BLaER1 treated with 17β-estradiol and CSF1 and Interleukin-3, amounts not matched to agents 10 nM and 100 nM (cell line): Measurements from ENCODE around the gene LTBR.
A peak's percentile ranks its signal among the peaks of the same experiment; 100 is the strongest.
"Not testable (repeated sequence)": the region's sequence is repeated elsewhere in the genome, so short reads cannot be mapped to it uniquely, and the experiment has no call there.

Source experiments
- H3K27ac ChIP-seq, 11 experiments: shearing (Covaris generic); formaldehyde crosslinking; 2 replicates each; pipeline ENCODE4 v1.8.1; 2022
- H3K27me3 ChIP-seq, 11 experiments: shearing (Covaris generic); formaldehyde crosslinking; 2 replicates each; pipeline ENCODE4 v1.8.1; 2022
- H3K36me3 ChIP-seq, 11 experiments: shearing (Covaris generic); formaldehyde crosslinking; 2 replicates each; pipeline ENCODE4 v1.8.1; 2022
- H3K4me1 ChIP-seq, 10 experiments: shearing (Covaris generic); formaldehyde crosslinking; 2 replicates each; pipeline ENCODE4 v1.8.1; 2022
- H3K4me2 ChIP-seq, 11 experiments: shearing (Covaris generic); formaldehyde crosslinking; 2 replicates each; pipeline ENCODE4 v1.8.1; 2022
- H3K4me3 ChIP-seq, 10 experiments: shearing (Covaris generic); formaldehyde crosslinking; 2 replicates each; pipeline ENCODE4 v1.8.1; 2022
- H3K9ac ChIP-seq, 11 experiments: shearing (Covaris generic); formaldehyde crosslinking; 2 replicates each; pipeline ENCODE4 v1.8.1; 2022
- H3K9me3 ChIP-seq, 11 experiments: shearing (Covaris generic); formaldehyde crosslinking; replicated peaks in 1 of 11; 2 replicates each; pipeline ENCODE4 v1.8.1; 2022
- H4K20me1 ChIP-seq, 11 experiments: shearing (Covaris generic); formaldehyde crosslinking; 2 replicates each; pipeline ENCODE4 v1.8.1; 2022
- Cebpa-rat ChIP-seq, 11 experiments: shearing (Covaris generic); IDR thresholded peaks; 2 replicates each; pipeline ENCODE4 v1.8.1; 2022

The LTBR gene

DNA sequence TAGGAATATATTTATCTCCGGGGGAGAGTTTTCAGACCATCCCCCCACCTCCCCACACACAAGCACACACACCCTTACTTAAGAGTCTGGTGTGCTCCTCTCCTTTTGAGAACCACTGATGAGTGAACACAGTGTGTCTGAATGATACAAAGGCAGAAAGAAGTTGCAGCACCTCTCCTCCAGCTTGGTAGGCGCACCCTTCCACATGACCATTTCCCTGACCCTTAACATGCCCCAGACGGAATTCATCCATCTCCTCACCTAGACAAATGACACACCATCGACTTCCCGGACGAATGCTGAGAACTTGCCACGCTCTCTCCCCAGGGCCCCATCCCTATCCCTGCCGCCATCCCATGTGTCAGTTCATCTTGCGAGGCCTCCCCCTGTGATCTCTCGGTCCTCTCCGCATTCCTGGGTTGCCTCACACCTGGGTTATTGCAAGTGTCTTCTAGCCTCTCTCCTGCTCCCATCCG lies 46.0 kb upstream of the LTBR start:
- H3K9me3 ChIP-seq = no peaks in the 10 kb centered on the region
- peak overlapping the region; percentile 94 to 100 (median 98) for H3K9ac ChIP-seq
- no peak for TF ChIP-seq Cebpa-rat (IDR thresholded peaks at IDR 0.05)
- peak overlapping the region; percentile 95 to 100 (median 99) for H3K4me2 ChIP-seq
- peaks cover 50 to 84% (median 72%) of the 10 kb centered on the region in 10 experiments for H3K4me1 ChIP-seq
- peaks cover 40 to 80% (median 64%) of the 10 kb centered on the region in 11 experiments for H3K36me3 ChIP-seq
- H3K4me3 ChIP-seq = peak overlapping the region; percentile 84 to 100 (median 97)
- peaks cover 73 to 87% (median 83%) of the 10 kb centered on the region in 11 experiments for H4K20me1 ChIP-seq
- H3K27ac ChIP-seq = peak overlapping the region; percentile 92 to 100 (median 98); a peak in 21 of 22 replicates
- no peaks in the 10 kb centered on the region; a peak in 1 of 22 replicates for H3K27me3 ChIP-seq

DNA sequence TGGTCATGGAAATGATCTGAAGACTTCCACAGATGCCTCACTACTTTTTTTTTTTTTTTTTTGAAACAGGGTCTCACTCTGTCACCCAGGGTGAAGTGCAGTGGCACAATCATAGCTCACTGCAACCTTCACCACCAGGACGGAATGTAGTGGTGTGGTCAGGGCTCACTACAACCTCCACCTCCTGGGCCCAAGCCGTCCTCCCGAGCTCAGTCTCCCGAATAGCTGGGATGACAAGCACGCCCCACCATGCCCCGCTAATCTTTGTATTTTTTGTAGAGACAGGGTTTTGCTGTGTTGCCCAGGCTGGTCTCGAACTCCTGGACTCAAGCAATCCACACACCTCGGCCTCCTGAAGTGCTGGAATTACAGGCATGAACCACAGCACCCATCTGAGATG lies 45.4 kb upstream of the LTBR start:
- Histone ChIP-seq H4K20me1 (peaks cover 68 to 82% (median 77%) of the 10 kb centered on the region in 11 experiments), H3K36me3 (peaks cover 35 to 75% (median 59%) of the 10 kb centered on the region in 11 experiments), H3K4me1 (peaks cover 50 to 84% (median 72%) of the 10 kb centered on the region in 10 experiments), H3K9ac (peak overlapping the region; percentile 94 to 100 (median 98)), H3K4me2 (peak overlapping the region; percentile 95 to 100 (median 99)), H3K27ac (peak overlapping the region; percentile 92 to 100 (median 98); a peak in 20 of 22 replicates), H3K4me3 (peak overlapping the region; percentile 84 to 100 (median 97))
- H3K9me3 ChIP-seq, H3K27me3 ChIP-seq: not testable (repeated sequence)

DNA sequence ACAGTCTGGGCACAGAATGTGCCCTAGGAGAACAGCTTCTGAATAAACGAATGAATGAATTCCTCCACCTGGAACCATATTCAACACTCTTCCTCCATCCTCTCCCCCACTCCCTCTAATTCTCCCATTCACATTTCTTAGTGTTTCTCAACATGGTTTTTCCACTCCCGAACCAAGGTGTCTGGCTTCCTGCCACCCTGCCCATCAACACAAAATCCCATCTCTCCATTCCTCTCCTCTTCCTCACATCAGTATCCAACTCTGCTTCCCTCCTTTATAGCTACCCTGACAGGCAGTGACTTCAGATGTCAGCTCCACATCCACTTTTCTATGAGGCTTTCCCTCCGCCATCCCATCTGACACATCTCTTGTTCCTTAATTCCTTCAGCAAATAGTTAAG lies 45.0 kb upstream of the LTBR start:
- H3K9me3 ChIP-seq = no peaks in the 10 kb centered on the region
- H3K36me3 ChIP-seq = peaks cover 30 to 71% (median 54%) of the 10 kb centered on the region in 11 experiments
- no peak for TF ChIP-seq Cebpa-rat (IDR thresholded peaks at IDR 0.05)
- H3K9ac ChIP-seq = peak overlapping the region; percentile 94 to 100 (median 98)
- peaks cover 63 to 77% (median 73%) of the 10 kb centered on the region in 11 experiments for H4K20me1 ChIP-seq
- H3K4me3 ChIP-seq = peak overlapping the region; percentile 84 to 100 (median 97)
- H3K27me3 ChIP-seq = no peaks in the 10 kb centered on the region; a peak in 1 of 22 replicates
- H3K27ac ChIP-seq = peak overlapping the region; percentile 94 to 100 (median 98); a peak in 21 of 22 replicates
- peaks cover 50 to 84% (median 72%) of the 10 kb centered on the region in 10 experiments for H3K4me1 ChIP-seq
- peak overlapping the region; percentile 95 to 100 (median 99) for H3K4me2 ChIP-seq

DNA sequence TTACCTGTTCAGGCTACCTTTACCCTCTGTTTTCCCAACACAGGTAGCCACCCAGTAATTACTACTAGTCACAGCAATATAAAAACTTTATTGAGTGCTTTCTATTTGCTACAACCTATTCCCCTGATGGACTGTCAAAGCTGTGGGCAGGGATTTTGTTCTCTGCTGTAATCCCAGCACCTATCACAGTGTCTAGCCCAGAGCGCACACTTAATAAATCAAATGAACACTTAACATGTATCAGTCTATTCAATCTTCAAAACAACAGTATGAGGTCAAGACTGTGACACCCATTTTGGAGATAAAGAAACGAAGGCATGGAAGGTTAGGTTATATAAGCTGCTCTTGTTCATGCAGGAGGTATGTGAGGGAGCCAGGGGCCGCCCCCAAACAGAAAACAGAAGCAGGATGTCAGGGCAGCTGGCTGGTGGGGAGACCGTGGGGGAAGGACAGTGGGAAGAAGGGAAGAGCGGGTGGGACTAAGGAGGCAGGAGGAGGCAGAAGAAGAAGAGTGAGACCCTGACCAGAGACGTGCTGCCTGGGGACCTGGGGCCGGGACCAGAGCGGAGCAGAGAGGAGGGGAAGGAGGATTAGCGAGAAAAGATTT lies 43.8 kb upstream of the LTBR start:
- H3K4me2 ChIP-seq = peak overlapping the region; percentile 95 to 100 (median 99)

DNA sequence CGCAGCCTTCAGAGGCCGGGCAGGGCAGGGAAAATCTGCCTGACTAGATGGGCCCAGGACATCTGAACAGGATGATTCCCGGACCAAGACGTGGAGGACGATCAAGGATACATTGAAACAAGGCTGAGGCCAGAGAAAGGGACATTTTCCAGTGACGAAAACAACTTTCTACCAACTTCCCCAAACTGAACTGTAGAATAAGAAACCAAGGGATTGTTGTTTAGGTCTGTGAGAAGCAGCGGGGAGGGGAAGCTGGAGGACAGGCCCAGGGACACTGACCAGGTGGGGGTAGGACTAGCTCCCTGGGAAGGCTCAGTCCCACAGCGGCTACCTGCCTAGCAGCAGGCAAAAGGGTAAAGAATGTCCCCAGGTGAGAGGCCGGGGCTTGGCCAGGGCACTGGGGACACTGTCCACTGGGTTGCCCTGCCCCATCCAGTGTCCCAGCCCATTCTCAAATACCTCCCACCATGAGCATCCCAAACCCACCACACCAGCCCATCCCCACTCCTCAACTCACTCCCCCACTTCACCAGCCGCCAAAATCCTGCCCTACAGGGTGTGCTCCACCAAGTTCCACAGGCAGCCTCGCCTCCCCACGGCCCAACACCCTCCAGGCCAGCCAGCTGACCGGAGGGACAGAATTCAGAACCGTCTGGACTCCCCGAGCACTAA lies 43.1 kb upstream of the LTBR start:
- Histone ChIP-seq H3K4me3 (peak overlapping the region; percentile 84 to 100 (median 97)), H3K36me3 (peaks cover 16 to 51% (median 38%) of the 10 kb centered on the region in 11 experiments; a peak in 20 of 22 replicates), H3K4me2 (peak overlapping the region; percentile 95 to 100 (median 99)), H4K20me1 (peaks cover 44 to 58% (median 54%) of the 10 kb centered on the region in 11 experiments), H3K4me1 (peaks cover 50 to 84% (median 72%) of the 10 kb centered on the region in 10 experiments), H3K9me3 (no peaks in the 10 kb centered on the region), H3K27me3 (no peaks in the 10 kb centered on the region), H3K27ac (peak overlapping the region; percentile 94 to 100 (median 98)), H3K9ac (peak overlapping the region; percentile 94 to 100 (median 98))
- TF ChIP-seq Cebpa-rat (IDR thresholded peaks at IDR 0.05) = no peak

More for the DNA sequence above, 43.8 kb upstream of the LTBR start:
- H3K4me3 ChIP-seq = peak overlapping the region; percentile 84 to 100 (median 97)
- H3K36me3 ChIP-seq = peaks cover 19 to 59% (median 43%) of the 10 kb centered on the region in 11 experiments; a peak in 20 of 22 replicates
- TF ChIP-seq Cebpa-rat (IDR thresholded peaks at IDR 0.05) = no peak
- peak overlapping the region; percentile 94 to 100 (median 98) for H3K9ac ChIP-seq
- H3K27ac ChIP-seq = peak overlapping the region; percentile 94 to 100 (median 98)
- peaks cover 50 to 84% (median 72%) of the 10 kb centered on the region in 10 experiments for H3K4me1 ChIP-seq
- H3K27me3 ChIP-seq = no peaks in the 10 kb centered on the region
- H3K9me3 ChIP-seq = no peaks in the 10 kb centered on the region
- peaks cover 52 to 66% (median 61%) of the 10 kb centered on the region in 11 experiments for H4K20me1 ChIP-seq

DNA sequence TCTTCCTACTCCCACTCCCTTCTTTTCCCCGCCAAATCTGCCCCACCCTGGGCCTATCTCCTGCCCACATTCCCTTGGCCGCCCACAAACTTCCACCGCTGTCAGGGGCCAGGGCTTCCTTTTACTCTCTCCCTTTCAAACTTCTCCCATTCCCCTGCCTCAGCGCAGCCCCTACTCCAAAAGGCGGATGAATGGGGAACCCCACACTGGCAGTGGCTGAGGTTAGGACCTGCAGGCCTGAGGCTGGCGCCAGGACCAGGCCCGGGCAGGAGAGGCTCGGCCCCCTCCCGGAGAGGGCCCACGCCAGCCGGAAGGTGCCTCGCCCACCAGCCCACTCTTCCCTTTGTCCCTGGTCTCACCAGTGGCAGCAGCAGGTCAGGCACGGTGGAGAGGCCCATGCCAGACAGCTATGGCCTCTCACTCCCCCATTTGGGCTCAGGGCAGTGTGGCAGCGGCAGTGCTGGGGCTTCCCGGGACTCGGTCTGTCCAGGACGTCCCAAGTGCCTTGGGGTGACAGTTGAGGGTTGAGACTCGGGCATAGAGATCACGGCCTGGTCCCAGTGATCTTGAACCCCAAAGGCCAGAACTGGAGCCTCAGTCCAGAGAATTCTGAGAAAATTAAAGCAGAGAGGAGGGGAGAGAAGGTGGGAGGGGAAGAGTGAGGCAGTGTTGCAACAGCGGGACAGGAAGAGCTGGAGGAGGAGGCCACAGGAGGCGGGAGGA lies 42.4 kb upstream of the LTBR start, which contains the start of gene TNFRSF1A:
TSS of gene TNFRSF1A (minus strand) at position 660 of the 723 bp plus-strand sequence. CDS start at position 398, 262 bp downstream.
- Histone ChIP-seq H3K4me2 (peak within 1 kb of the TSS; percentile 95 to 100 (median 99)), H3K36me3 (peaks cover 16 to 49% (median 37%) of the 10 kb centered on the region in 11 experiments; a peak in 20 of 22 replicates), H4K20me1 (peaks cover 40 to 52% (median 48%) of the 10 kb centered on the region in 11 experiments), H3K4me1 (peaks cover 56 to 84% (median 74%) of the 10 kb centered on the region in 10 experiments), H3K27me3 (no peaks in the 10 kb centered on the region), H3K9ac (peak within 1 kb of the TSS; percentile 94 to 100 (median 98)), H3K9me3 (no peaks in the 10 kb centered on the region), H3K4me3 (peak within 1 kb of the TSS; percentile 84 to 100 (median 97)), H3K27ac (peak within 1 kb of the TSS; percentile 94 to 100 (median 98))
- TF ChIP-seq Cebpa-rat (IDR thresholded peaks at IDR 0.05) = peak; percentile 60 to 96 (median 92); a peak in 21 of 22 replicates

DNA sequence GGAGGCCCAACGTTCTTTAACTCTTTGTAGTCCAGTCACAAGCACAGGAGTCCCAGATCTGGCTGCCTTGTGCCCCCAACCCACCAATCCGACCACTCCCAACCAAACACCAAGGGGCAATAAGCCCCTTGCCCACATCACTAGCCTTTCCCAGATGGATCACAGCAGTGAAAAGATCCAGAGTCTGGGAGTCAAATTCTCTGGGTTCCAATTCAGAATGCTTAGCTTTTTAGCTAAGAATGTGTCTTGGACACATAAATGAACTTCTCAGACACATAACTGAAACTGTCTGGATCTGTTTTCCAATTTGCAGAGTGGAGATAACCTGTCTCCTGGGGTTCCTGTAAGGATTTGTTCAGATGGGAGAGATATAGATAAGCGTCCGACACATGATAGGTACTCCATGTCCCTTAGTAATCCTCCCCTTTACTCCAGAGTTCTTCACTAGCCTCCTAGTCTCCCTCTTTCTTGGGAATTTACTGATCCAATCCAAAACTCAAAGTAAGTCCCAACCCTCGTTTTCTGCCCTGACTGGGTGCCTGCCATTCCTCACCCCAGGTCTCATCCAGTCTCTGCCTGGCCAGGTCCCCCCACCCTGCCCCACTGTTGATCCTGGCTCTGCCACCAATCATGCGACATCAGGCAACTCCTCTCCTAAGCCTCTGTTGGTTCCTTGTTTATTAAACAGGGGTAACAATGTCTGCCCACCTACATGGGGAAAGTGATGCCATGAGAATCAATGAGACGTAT lies 41.6 kb upstream of the LTBR start:
- H3K36me3 ChIP-seq = peaks cover 16 to 43% (median 36%) of the 10 kb centered on the region in 11 experiments; a peak in 20 of 22 replicates
- H3K4me2 ChIP-seq = peak overlapping the region; percentile 95 to 100 (median 99)
- H3K9ac ChIP-seq = peak overlapping the region; percentile 94 to 100 (median 98)
- H3K27ac ChIP-seq = peak overlapping the region; percentile 94 to 100 (median 98)
- H3K4me3 ChIP-seq = peak overlapping the region; percentile 84 to 100 (median 97)
- 0 out of 22 replicates have a peak, but pooled peaks of 1 of the 11 experiments have one; percentile 4 for TF ChIP-seq Cebpa-rat (IDR thresholded peaks at IDR 0.05)
- H4K20me1 ChIP-seq = peaks cover 33 to 45% (median 41%) of the 10 kb centered on the region in 11 experiments
- H3K9me3 ChIP-seq = no peaks in the 10 kb centered on the region
- H3K4me1 ChIP-seq = peaks cover 60 to 84% (median 75%) of the 10 kb centered on the region in 10 experiments
- H3K27me3 ChIP-seq = no peaks in the 10 kb centered on the region
